ENCODE results near the gene CYP46A1.

- TF ChIP-seq CTCF (IDR thresholded peaks at IDR 0.05) (no peak), POLR2A (IDR thresholded peaks at IDR 0.05) (no peak)
These were observed 8.7 kb upstream of the CYP46A1 start for GRCh38 chr14:99675382-99675835.

Data from uterus (tissue), 2 donors.